Effector memory CD4-positive, alpha-beta T cell (primary cell): ENCODE measurements around the gene ELK4.

ENCODE experiments used
- DNase-seq, 3 donors: peaks; one replicate each; pipeline ENCODE4 v3.0.0-alpha.2; 2020
- H3K27ac ChIP-seq: 2 replicates; pipeline ENCODE4 v1.7.0; 2013; ENCODE audit warnings: mild to moderate bottlenecking, low read length, moderate library complexity; ENCODE audit not compliant: insufficient read depth, poor library complexity, severe bottlenecking
- H3K27me3 ChIP-seq: replicated peaks from 2 replicates; pipeline ENCODE4 v1.7.0; 2013; ENCODE audit warnings: mild to moderate bottlenecking, low read length; ENCODE audit not compliant: insufficient read depth, control insufficient read depth, poor library complexity, severe bottlenecking
- H3K36me3 ChIP-seq: 2 replicates; pipeline ENCODE4 v1.7.0; 2013; ENCODE audit warnings: mild to moderate bottlenecking, low read length, moderate library complexity; ENCODE audit not compliant: control insufficient read depth, insufficient read depth
- H3K4me1 ChIP-seq: 2 replicates; pipeline ENCODE4 v1.7.0; 2013; ENCODE audit warnings: low read length, mild to moderate bottlenecking; ENCODE audit not compliant: control insufficient read depth, insufficient read depth, poor library complexity, severe bottlenecking
- H3K4me3 ChIP-seq: 2 replicates; pipeline ENCODE4 v1.7.0; 2013; ENCODE audit warnings: low read length, low read depth, mild to moderate bottlenecking; ENCODE audit not compliant: insufficient read depth, poor library complexity, severe bottlenecking
- H3K9me3 ChIP-seq: 2 replicates; pipeline ENCODE4 v1.7.0; 2013; ENCODE audit warnings: mild to moderate bottlenecking, low read length, moderate library complexity; ENCODE audit not compliant: control insufficient read depth

ELK4 gene

DNA sequence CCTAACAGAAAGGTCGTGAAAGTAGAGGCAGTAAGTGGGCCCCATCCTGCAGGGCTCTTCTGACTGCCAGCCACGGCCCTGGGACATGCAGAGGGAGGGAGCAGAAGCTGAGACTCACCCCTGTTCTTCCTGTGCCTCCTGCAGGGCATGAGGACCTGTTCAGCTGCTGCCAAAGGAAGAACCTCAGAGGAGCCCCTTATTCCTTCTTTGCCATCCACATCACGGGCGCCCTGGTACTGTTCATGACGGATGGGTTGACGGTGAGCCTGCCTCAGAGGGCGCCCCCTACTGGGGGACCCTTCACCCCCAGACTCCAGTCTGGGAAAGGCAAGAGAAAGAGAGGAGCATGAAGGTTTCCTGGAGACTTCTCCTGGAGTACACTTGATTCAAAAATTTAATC, 47.1 kb downstream of the ELK4 start:
- Histone ChIP-seq H3K9me3 (no peaks in the 10 kb centered on the region), H3K4me3 (no peak overlapping the region), H3K4me1 (no peaks in the 10 kb centered on the region), H3K27me3 (peaks cover 2% of the 10 kb centered on the region), H3K27ac (no peak overlapping the region), H3K36me3 (no peaks in the 10 kb centered on the region)
- no peak for DNase-seq

DNA sequence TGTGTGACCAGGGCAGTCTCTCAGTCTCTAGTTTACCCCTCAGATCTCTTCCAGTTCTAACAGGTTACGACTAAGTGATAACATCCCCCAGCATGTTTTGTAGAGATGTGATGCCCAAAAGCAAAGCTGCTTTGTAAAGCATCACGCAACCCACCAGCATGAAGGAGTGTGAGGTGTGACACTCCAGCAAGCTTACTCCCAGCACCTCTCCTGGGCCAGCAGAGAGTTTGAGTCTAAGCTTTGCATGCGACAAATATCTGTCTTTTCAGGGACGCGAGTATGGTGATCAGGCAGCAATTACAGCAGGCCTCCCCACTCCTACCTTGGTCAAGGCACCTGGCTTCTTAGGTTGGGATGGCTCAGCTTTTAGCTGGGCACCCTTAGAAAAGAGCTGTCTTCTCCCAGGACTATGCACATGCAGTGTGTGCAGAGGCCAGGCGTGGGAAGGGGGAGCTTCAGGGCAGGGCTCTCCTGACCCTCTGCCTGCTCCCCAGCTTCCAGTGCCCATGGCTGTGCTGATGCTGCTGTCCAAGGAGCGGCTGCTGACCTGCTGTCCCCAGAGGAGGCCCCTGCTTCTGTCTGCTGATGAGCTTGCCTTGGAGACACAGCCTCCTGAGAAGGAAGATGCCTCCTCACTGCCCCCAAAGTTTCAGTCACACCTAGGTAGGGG, 48.2 kb downstream of the ELK4 start:
- no peak overlapping the region for H3K4me3 ChIP-seq
- no peaks in the 10 kb centered on the region for H3K36me3 ChIP-seq
- no peak for DNase-seq
- H3K27ac ChIP-seq = no peak overlapping the region
- H3K27me3 ChIP-seq = peaks cover 8% of the 10 kb centered on the region
- H3K4me1 ChIP-seq = no peaks in the 10 kb centered on the region
- H3K9me3 ChIP-seq = no peaks in the 10 kb centered on the region

DNA sequence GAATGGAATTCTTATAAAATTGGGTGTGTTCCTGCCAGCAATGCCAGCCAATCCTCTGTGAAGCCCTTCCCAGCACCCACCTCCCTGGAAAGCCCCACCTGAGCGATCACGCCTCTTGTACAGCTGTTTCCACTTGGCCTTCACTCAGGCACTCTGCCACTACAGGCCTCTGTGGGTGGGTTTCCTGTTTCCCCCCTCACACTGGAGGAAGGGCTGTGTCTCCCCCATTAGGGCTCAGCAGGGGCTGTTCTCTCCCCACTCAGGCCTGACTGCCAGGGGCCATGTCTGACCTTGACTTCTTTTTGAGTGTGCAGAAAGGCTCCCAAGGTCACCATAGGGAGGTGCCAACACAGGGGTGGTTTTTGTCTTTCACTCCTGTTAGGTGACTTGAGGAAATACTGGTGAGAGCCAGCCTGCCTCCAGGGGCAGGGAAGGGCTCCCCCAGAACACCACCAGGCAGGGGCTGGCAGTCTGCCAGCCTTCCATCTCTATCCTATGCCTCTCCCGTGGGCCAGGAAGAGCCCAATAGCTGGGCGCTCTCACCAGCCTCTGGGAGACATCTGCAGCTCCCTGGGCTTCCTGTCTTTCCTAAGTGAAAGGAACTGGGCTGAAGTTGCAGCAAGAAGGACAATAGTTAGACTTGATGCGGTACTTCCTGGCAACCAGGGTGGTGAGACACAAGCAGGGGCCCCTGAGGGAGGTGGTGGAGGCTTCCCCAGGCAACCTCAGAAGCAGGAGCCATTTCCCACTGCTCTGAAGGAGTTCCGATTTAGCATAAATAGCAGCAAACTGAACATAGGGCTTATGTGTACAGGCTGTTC, 49.1 kb downstream of the ELK4 start:
- Histone ChIP-seq H3K27ac (no peak overlapping the region), H3K4me3 (no peak overlapping the region), H3K4me1 (no peaks in the 10 kb centered on the region), H3K27me3 (peaks cover 8% of the 10 kb centered on the region), H3K9me3 (no peaks in the 10 kb centered on the region), H3K36me3 (no peaks in the 10 kb centered on the region)
- DNase-seq = no peak

DNA sequence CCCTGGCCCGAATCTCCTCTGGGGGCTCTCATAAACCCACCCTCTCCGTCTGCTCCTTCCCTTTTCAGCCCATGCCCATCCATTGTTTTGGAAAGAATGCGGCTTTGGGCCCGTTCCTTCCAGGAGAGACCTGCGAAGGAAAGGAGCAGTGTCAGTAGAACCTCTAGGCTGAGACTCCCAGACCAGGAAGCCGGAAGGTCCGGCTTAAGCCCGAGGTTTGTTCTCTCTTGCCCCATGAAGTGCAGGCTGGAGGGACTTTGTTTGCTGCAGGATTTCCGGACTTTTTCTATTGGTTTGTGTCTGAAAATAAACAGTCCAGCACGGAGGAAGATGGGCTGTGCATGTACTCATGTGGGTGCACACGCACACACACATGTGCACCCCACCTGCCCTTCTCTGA, 49.8 kb downstream of the ELK4 start:
- H3K27ac ChIP-seq = no peak overlapping the region

DNA sequence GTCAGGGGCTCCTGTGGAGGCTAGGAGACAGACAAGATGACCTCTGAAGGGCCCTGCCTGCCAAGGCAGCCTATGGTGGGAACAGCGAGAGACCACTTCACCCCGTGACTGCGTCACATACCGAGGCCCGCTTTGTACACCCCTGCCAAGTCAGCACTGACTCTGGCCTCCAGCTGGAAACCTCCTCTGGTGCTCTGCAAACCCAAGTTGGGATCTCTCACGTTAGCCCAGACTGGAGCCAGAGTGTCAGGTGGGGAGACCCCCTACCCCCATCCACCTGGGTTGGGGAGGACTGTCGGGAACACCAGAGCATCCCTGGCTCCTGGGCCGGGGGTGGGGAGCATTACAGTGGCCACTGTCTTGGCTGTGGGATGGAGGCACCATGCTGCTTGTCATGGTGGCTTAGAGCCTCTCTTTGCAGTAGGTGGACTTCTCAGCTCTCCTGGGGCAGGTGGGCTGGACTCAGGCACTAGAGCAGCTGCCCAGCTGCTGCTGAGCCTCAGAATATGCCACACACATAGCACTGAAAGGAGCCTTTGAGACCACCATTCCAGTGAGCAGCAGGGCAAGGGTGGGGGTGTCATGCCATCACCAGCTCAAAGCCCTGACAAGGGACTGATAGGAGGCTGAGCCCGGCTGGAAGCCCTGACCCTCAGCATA, 50.4 kb downstream of the ELK4 start:
- H3K9me3 ChIP-seq = no peaks in the 10 kb centered on the region
- H3K27me3 ChIP-seq = peaks cover 8% of the 10 kb centered on the region
- H3K4me3 ChIP-seq = no peak overlapping the region
- H3K4me1 ChIP-seq = no peaks in the 10 kb centered on the region
- no peaks in the 10 kb centered on the region for H3K36me3 ChIP-seq
- no peak for DNase-seq
- no peak overlapping the region for H3K27ac ChIP-seq

More for the DNA sequence above, 49.8 kb downstream of the ELK4 start:
- Histone ChIP-seq H3K4me1 (no peaks in the 10 kb centered on the region), H3K27me3 (peaks cover 8% of the 10 kb centered on the region), H3K4me3 (no peak overlapping the region), H3K36me3 (no peaks in the 10 kb centered on the region), H3K9me3 (no peaks in the 10 kb centered on the region)
- DNase-seq = no peak

DNA sequence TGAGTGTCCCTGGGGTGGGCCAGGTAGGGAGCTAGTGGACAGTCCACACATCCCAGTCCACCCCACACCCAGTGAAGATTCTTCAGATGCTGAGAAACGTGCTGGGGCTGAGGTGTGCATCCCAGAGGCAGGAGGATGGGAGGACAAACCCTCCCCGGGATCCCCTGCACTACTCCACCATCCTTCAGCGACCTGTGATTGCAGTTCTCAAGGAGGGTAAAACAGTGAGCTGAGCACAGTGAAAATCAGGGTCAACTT, 51.0 kb downstream of the ELK4 start:
- Histone ChIP-seq H3K4me3 (no peak overlapping the region), H3K4me1 (no peaks in the 10 kb centered on the region), H3K27me3 (peaks cover 8% of the 10 kb centered on the region), H3K36me3 (no peaks in the 10 kb centered on the region), H3K9me3 (no peaks in the 10 kb centered on the region), H3K27ac (no peak overlapping the region)
- no peak for DNase-seq

DNA sequence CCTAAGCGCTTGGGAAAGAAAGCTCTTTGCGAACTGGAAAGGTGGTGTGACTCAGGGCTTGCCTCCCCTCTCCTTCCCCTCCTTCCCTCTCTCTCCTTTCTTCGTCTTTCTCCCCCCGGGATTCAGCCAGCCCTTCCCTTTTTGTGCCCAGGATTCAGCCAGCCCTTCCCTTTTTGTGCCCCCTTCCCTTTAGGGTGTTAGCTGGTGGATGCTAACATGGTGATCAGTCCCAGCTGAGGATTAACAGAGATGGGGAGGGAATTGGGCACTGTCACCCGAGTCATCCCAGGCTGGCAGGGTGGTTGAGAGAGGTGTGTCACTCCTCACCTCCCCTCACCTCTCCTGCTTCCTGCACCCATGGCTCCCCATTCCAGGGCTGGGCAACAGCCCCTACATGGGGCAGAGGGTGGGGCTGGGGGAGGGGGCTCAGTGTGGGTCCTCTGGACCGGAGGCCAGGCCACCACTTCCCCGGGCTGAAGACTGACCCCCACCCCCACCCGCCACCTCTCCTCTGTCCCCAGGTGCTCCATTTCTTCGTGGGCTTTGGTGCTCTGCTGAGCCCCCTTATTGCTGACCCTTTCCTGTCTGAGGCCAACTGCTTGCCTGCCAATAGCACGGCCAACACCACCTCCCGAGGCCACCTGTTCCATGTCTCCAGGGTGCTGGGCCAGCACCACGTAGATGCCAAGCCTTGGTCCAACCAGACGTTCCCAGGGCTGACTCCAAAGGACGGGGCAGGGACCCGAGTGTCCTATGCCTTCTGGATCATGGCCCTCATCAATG, 51.5 kb downstream of the ELK4 start:
- no peaks in the 10 kb centered on the region for H3K9me3 ChIP-seq
- H3K4me1 ChIP-seq = no peaks in the 10 kb centered on the region
- H3K36me3 ChIP-seq = no peaks in the 10 kb centered on the region
- no peak overlapping the region for H3K4me3 ChIP-seq
- peaks cover 8% of the 10 kb centered on the region for H3K27me3 ChIP-seq
- no peak overlapping the region for H3K27ac ChIP-seq
- DNase-seq = no peak

DNA sequence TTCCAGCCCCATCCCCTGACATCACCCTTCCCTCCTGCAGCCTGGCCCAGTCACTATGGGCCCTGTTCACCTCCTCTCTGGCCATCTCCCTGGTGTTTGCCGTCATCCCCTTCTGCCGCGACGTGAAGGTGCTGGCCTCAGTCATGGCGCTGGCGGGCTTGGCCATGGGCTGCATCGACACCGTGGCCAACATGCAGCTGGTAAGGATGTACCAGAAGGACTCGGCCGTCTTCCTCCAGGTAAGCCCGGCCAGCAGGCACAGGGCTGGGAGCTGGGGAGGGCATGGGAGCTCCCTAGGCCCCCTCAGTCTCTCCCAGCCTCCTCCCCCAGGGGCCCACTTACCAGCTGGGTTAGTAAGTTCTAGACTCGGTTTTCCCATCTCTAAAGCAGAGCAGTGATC, 52.1 kb downstream of the ELK4 start:
- H3K4me1 ChIP-seq = no peaks in the 10 kb centered on the region
- peaks cover 8% of the 10 kb centered on the region for H3K27me3 ChIP-seq
- H3K27ac ChIP-seq = no peak overlapping the region
- H3K36me3 ChIP-seq = no peaks in the 10 kb centered on the region
- no peak for DNase-seq
- H3K9me3 ChIP-seq = no peaks in the 10 kb centered on the region
- no peak overlapping the region for H3K4me3 ChIP-seq

DNA sequence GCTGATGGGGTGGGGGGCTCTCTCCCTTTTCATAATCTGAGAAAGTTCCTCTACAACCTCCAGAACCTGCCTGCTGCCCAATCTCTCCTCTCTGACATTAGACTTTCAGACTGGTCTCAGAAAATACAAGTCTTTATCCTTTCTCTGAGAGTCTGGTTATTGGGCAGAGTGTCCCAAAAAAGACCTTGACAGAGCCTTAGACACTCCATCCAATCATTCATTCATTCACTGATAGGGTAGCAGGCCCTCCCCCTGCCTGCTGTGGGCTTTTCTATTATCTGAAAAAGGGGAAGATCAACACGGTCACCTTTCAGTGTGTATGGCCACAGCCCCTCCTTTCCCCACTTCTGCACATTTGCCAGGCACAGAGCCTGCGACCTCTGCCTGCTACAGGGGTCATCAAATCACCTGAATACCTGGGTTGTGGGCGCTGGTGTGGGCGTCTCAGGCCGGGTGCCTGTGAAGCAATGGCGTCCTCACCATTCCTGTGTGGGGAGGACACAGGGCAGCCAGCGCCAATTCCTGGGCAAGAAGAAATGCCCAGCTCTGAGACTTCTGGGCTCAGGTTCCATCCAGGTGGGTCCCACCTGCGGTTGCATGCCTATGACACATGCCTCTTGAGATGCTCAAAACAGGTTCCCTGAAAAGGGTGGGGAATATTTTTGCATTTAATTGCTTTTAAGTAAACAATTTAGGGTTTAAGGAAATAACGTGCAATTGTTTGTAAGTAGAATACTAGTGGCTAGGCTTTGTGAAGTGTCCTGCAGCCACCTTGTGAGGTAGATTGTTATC, 52.8 kb downstream of the ELK4 start:
- H3K4me3 ChIP-seq = no peak overlapping the region
- H3K4me1 ChIP-seq = no peaks in the 10 kb centered on the region
- DNase-seq = no peak
- H3K9me3 ChIP-seq = no peaks in the 10 kb centered on the region
- H3K36me3 ChIP-seq = no peaks in the 10 kb centered on the region
- no peak overlapping the region for H3K27ac ChIP-seq
- peaks cover 8% of the 10 kb centered on the region for H3K27me3 ChIP-seq
